ENCODE measurements around the gene TERC. TPM values are rescaled to one million over a fixed set of nuclear protein-coding genes. Genes with fewer than 3 reads are reported as not detected.

The TERC gene
- total RNA-seq: 1.5 TPM in 1 of 2 replicates, not detected in the other
- long read RNA-seq: 0 reads

GRCh38 chr3:169764882-169765612, at the start of gene TERC:
Gene TERC, minus strand, starts transcription at chr3:169765060.
- no peak for DNase-seq (ENCODE audit: extremely low spot score, unreplicated experiment)
- H3K4me1 Mint-ChIP-seq (ENCODE audit: unreplicated experiment): peaks cover 8% of the 10 kb centered on the region
- peak within 1 kb of the TSS; percentile 64 for H3K27ac Mint-ChIP-seq (ENCODE audit: unreplicated experiment)
- TF ChIP-seq, protein P1, sequence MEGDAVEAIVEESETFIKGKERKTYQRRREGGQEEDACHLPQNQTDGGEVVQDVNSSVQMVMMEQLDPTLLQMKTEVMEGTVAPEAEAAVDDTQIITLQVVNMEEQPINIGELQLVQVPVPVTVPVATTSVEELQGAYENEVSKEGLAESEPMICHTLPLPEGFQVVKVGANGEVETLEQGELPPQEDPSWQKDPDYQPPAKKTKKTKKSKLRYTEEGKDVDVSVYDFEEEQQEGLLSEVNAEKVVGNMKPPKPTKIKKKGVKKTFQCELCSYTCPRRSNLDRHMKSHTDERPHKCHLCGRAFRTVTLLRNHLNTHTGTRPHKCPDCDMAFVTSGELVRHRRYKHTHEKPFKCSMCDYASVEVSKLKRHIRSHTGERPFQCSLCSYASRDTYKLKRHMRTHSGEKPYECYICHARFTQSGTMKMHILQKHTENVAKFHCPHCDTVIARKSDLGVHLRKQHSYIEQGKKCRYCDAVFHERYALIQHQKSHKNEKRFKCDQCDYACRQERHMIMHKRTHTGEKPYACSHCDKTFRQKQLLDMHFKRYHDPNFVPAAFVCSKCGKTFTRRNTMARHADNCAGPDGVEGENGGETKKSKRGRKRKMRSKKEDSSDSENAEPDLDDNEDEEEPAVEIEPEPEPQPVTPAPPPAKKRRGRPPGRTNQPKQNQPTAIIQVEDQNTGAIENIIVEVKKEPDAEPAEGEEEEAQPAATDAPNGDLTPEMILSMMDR (IDR thresholded peaks at IDR 0.05): no peak
- H3K4me3 Mint-ChIP-seq (ENCODE audit: unreplicated experiment): peak within 1 kb of the TSS; percentile 65
- no peaks in the 10 kb centered on the region for H3K27me3 Mint-ChIP-seq (ENCODE audit: unreplicated experiment)
- peaks cover 5% of the 10 kb centered on the region for H3K9me3 Mint-ChIP-seq (ENCODE audit: unreplicated experiment)
- H3K36me3 Mint-ChIP-seq (ENCODE audit: unreplicated experiment): no peaks in the 10 kb centered on the region

DNA sequence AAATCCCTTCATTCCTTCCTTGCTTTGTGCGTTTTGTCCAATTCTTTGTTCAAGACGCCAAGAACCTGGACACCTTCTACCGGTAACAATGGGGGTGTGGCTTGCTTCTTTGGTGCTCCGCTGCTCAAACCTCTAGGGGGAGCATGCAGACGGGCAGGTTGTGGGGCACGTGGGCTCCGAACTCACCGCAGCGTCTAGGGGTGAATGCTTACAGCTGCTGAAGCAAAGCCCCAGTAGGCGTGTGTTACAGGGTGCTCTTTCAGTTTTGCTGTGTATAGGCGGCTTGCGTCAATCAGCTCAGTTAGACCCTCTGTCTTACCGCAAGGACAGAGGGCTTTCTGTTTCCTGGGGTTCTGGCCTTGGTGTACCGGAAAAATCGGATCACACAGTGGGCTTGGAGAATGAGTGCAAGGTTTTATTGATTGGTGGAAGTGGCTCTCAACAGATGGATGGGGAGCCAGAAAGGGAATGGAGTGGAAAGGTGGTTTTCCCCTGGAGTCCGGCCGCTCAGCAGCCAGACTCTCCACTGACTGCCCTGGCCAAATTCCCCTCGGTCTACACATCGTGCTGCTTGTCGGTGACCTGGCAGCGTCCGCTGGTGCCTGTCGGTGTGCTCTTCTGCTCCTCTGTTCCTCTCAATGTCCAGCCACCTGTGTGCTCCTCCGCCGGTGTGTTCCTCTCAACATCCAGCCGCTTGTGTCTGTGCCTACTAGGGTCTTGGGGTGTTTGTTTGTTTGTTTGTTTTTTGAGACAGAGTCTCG, 49.1 kb upstream of the TERC start:
- Mint-ChIP-seq H3K27me3 (ENCODE audit: unreplicated experiment) (no peaks in the 10 kb centered on the region), H3K9me3 (ENCODE audit: unreplicated experiment) (peaks cover 16% of the 10 kb centered on the region), H3K36me3 (ENCODE audit: unreplicated experiment) (no peaks in the 10 kb centered on the region), H3K4me1 (ENCODE audit: unreplicated experiment) (peaks cover 25% of the 10 kb centered on the region), H3K27ac (ENCODE audit: unreplicated experiment) (no peak overlapping the region), H3K4me3 (ENCODE audit: unreplicated experiment) (no peak overlapping the region)
- TF ChIP-seq, protein P1 (IDR thresholded peaks at IDR 0.05): peak; percentile 7
- DNase-seq (ENCODE audit: extremely low spot score, unreplicated experiment): no peak

DNA sequence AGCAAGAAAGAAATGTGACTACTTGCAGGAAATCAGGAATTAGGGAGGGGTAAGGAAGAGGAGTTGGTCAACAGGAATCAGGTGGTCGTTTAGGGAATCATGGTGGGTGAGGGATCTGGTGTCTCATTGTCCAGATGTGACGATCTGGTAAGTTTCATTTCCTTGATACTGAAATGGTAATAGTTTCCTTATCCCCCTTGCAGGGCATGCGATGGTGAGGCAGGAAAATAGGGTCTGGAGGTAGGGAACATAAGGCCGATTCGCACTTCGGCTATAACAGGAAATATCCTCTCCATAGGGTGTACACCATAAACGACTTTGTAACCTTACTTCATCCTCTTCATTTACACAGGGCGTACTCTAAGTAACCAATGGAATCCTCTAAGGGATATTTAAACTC, 48.4 kb upstream of the TERC start:
- no peak for DNase-seq (ENCODE audit: extremely low spot score, unreplicated experiment)
- Mint-ChIP-seq H3K4me1 (ENCODE audit: unreplicated experiment) (peaks cover 19% of the 10 kb centered on the region), H3K27ac (ENCODE audit: unreplicated experiment) (peak overlapping the region; percentile 9), H3K27me3 (ENCODE audit: unreplicated experiment) (no peaks in the 10 kb centered on the region), H3K9me3 (ENCODE audit: unreplicated experiment) (peaks cover 16% of the 10 kb centered on the region), H3K4me3 (ENCODE audit: unreplicated experiment) (peak overlapping the region; percentile 76), H3K36me3 (ENCODE audit: unreplicated experiment) (no peaks in the 10 kb centered on the region)
- TF ChIP-seq, protein P1 (IDR thresholded peaks at IDR 0.05): no peak

DNA sequence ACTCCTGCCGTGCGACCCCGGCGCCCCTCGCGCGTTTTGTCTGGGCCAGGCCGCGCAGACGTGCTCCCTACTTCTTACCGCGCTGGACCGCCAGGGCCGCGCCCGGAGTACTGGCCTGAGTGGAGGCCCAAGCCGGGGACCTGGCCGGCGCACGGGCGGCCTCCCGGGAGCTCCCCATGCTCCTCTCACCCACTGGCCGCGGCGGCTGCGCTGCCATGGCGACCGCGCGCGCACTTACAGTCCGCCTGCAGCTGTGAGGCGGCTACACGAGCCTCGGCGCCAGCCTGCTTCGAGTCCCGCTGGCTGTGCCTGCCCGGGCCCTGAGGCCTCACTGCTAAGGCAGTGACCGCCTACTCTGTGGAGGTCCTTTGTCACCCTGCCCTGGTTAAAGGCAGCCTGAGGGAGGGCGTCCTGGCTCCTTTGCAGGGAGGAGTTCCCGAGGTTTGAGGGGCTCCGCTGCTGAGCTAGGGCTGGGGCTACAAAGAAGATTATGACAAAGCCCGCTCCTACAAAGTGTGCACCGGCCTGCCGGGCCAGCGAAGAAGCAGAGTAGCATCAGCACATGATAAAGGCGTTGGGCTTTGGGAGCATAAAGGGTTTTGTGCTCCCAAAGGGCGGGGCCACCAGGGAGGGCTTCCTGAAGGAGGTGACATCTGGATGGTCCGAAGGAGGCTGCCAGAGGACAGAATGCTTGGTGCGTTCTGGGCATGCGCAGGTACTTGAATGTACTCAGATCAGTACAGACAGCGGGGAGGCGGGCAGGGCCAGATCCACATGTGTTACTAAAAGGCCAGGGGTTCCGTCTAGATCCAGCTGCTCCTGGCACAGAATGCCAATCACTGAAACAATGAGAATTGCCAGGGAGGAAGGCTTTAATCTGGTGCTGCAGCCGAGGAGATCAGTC, 47.7 kb upstream of the TERC start, which contains the start of the genes LRRC34 and LRRIQ4:
LRRC34 (minus strand) TSS at position 573 of the 904 bp plus-strand sequence; CDS start at position 217, 356 bp downstream.
LRRIQ4 (plus strand) TSS at position 539 of the 904 bp plus-strand sequence. CDS start 9,052 bp downstream, outside the sequence.
- peak; percentile 88 for DNase-seq (ENCODE audit: extremely low spot score, unreplicated experiment)
- Mint-ChIP-seq H3K9me3 (ENCODE audit: unreplicated experiment) (peaks cover 16% of the 10 kb centered on the region), H3K36me3 (ENCODE audit: unreplicated experiment) (no peaks in the 10 kb centered on the region), H3K4me3 (ENCODE audit: unreplicated experiment) (peak within 1 kb of the TSS; percentile 76), H3K27ac (ENCODE audit: unreplicated experiment) (peak within 1 kb of the TSS; percentile 87), H3K27me3 (ENCODE audit: unreplicated experiment) (no peaks in the 10 kb centered on the region), H3K4me1 (ENCODE audit: unreplicated experiment) (peaks cover 16% of the 10 kb centered on the region)
- TF ChIP-seq, protein P1 (IDR thresholded peaks at IDR 0.05): peak; percentile 9
